ENCODE data around the gene FN1. TPM values are rescaled to one million over a fixed set of nuclear protein-coding genes. Genes with fewer than 3 reads are reported as not detected.

The FN1 gene
- total and polyA plus RNA-seq, 2 of the 8 experiments (the other 6 are each of a cell fraction or from before 2014, with no cell fraction given) = 42.9 to 109 TPM

GRCh38 chr2:215436705-215437565 lies 1.1 kb upstream of the FN1 start:
- Histone ChIP-seq H2AK5ac (ENCODE audit: low read depth, low read length) (no peak overlapping the region), H3K14ac (ENCODE audit: insufficient read length) (no peak overlapping the region), H2BK15ac (ENCODE audit: low read length) (no peak overlapping the region), H4K8ac (ENCODE audit: extremely low read depth, insufficient read depth, low read length) (no peak overlapping the region), H2BK120ac (replicated peaks; ENCODE audit: low read depth, low read length) (no peak overlapping the region), H3K56ac (replicated peaks; ENCODE audit: insufficient read length, low read depth, low read length) (no peak overlapping the region), H4K20me1 (replicated peaks in 1 of 2; ENCODE audit: control insufficient read depth in 1 of 2, insufficient read depth in 2 of 2, low read length in 2 of 2) (no peaks in the 10 kb centered on the region), H3K36me3 (ENCODE audit: control insufficient read depth in 2 of 4, insufficient read depth in 4 of 4, low read length in 3 of 4) (peaks cover 0 to 5% (median 0%) of the 10 kb centered on the region in 4 experiments; a peak in 2 of 8 replicates), H3K9me3 (ENCODE audit: insufficient read depth in 2 of 2, low read depth in 1 of 2, low read length in 1 of 2) (no peaks in the 10 kb centered on the region), H3K18ac (ENCODE audit: extremely low read depth, low read length) (peak overlapping the region; percentile 87), H3K27me3 (replicated peaks in 1 of 4; ENCODE audit: control insufficient read depth in 3 of 4, extremely low read depth in 1 of 4, insufficient read depth in 3 of 4, low read length in 3 of 4) (no peaks in the 10 kb centered on the region; a peak in 2 of 7 replicates), H3K9ac (replicated peaks in 1 of 4; ENCODE audit: extremely low read depth in 1 of 4, low read depth in 3 of 4, low read length in 3 of 4) (peak overlapping the region; percentile 53 to 73 (median 66)), H2BK20ac (ENCODE audit: low read length) (no peak overlapping the region), H4K5ac (ENCODE audit: insufficient read length, low read depth, low read length) (peak overlapping the region; percentile 46), H4K91ac (replicated peaks; ENCODE audit: insufficient read length, low read length) (peak overlapping the region; percentile 7), H3K27ac (ENCODE audit: low read depth, low read length) (peak overlapping the region; percentile 85), H3K4me3 (ENCODE audit: extremely low read depth in 1 of 4, insufficient read depth in 2 of 4, low read depth in 3 of 4, low read length in 4 of 4) (peak overlapping the region; percentile 80 to 99 (median 84)), H3K23me2 (ENCODE audit: low read depth, low read length) (peaks cover 10% of the 10 kb centered on the region), H2BK5ac (ENCODE audit: low read depth, low read length) (peak overlapping the region; percentile 78), H3K79me2 (ENCODE audit: control insufficient read depth in 1 of 2, insufficient read depth in 2 of 2, low read length in 2 of 2) (no peaks in the 10 kb centered on the region), H3K23ac (ENCODE audit: insufficient read length) (no peak overlapping the region), H2BK12ac (ENCODE audit: low read depth, low read length) (0 out of 2 replicates have a peak overlapping the region, but pooled peaks have one; percentile 32), H3K4me1 (replicated peaks in 1 of 4; ENCODE audit: control insufficient read depth in 3 of 4, insufficient read depth in 4 of 4, low read length in 3 of 4) (no peaks in the 10 kb centered on the region; a peak in 1 of 7 replicates), H3K4me2 (ENCODE audit: insufficient read depth in 1 of 2, low read depth in 2 of 2, low read length in 2 of 2) (peak overlapping the region; percentile 73 to 95), H2AFZ (ENCODE audit: low read length) (0 out of 2 replicates have a peak overlapping the region, but pooled peaks have one; percentile 97), H3K79me1 (ENCODE audit: low read depth, low read length) (no peaks in the 10 kb centered on the region), H3K4ac (replicated peaks; ENCODE audit: insufficient read length, low read depth, low read length) (no peak overlapping the region)
- no peak for FAIRE-seq
- TF ChIP-seq, protein P1, sequence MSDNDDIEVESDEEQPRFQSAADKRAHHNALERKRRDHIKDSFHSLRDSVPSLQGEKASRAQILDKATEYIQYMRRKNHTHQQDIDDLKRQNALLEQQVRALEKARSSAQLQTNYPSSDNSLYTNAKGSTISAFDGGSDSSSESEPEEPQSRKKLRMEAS (IDR thresholded peaks at IDR 0.05) = no peak
- peak; percentile 69; the same call in 1 of the 2 replicates for TF ChIP-seq TAF1 (IDR thresholded peaks at IDR 0.05; ENCODE audit: low read depth, low read length)
- no peak for TF ChIP-seq JUND (IDR thresholded peaks at IDR 0.05; ENCODE audit: low read length)
- TF ChIP-seq MAFK (IDR thresholded peaks at IDR 0.05; ENCODE audit: low read depth, low read length) = no peak
- TF ChIP-seq HDAC6 (IDR thresholded peaks at IDR 0.05; ENCODE audit: low read depth, low read length) = no peak
- WGBS, 2 experiments (ENCODE audit: extremely low coverage in 1 of 2, insufficient coverage in 1 of 2, insufficient read length in 1 of 2, insufficient replicate concordance in 2 of 2, low coverage in 1 of 2, low lambda C conversion rate in 2 of 2, missing lambda C conversion rate in 1 of 2) = 9% methylated on average over 22 of the region's 22 CpGs; no CpG with 5 or more reads in 1 of the 2 experiments
- POLR2A ChIA-PET (ENCODE audit: partially characterized antibody) = interaction anchor here (0.7 to 2.1 kb wide), 7 partner anchors 11 to 494 kb away, joined by 3 to 5 read pairs (median 3); partner anchors contain the start of gene ATIC
- DNase-seq (ENCODE audit: low read depth in 1 of 2, low spot score in 2 of 2) = no peak
- CTCF ChIA-PET (ENCODE audit: partially characterized antibody) = interaction anchor here (1.0 to 2.1 kb wide), 4 partner anchors 18 to 495 kb away, joined by 3 to 10 read pairs (median 5); no protein-coding TSS in a partner anchor
